ENCODE data around the gene PCLO.

Gene PCLO

GRCh38 chr7:83162402-83163256, at the start of gene PCLO:
TSS of gene PCLO (minus strand) at chr7:83162884. CDS start at chr7:83162592, 292 bp downstream.
- DNase-seq (ENCODE audit: low spot score), result peak; percentile 59

DNA sequence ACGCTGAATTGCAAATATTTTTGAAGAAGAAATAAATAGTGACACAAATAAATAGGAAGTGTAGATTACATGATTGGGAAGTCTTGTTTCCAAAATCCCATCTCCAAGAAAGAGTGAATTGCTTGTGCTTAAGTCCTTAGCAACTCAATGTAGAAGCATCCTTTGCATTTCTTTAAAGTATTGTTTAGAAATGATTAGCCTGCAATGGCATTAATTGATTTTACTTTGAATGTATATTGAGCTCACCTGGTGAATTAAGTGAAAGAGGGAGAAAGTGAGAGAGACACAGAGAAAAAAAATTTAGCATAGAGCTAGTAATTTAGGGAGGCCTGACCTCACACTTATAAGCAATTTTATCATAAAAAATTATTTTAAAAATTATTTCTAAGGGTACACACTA, 49.0 kb upstream of the PCLO start:
- no peak for DNase-seq (ENCODE audit: low spot score)

DNA sequence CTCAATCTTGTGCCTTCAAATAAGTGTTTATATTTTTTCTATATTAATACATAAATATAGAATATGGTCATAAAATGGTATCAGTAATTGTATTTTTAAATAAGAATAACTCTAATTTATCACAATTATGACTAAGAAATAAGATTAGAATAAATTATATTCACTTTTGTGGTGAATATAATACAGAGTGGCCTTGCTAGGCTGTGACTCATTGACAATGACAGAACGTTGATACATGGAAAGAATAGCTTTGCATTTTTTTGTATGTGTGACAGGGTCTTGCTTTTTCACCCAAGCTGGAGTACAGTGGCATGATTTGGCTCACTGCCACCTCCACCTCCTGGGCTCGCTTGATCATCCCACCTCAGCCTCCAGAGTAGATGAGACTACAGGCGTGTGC, 47.8 kb upstream of the PCLO start:
- no peak for DNase-seq (ENCODE audit: low spot score)

- no peak for DNase-seq (ENCODE audit: low spot score)
Observed at GRCh38 chr7:83204715-83205114, 42.0 kb upstream of the PCLO start.

GRCh38 chr7:83201355-83201754, 38.7 kb upstream of the PCLO start:
- DNase-seq (ENCODE audit: low spot score), result no peak

- no peak for DNase-seq (ENCODE audit: low spot score)
Observed at GRCh38 chr7:83190659-83191389, 28.1 kb upstream of the PCLO start.

GRCh38 chr7:83178796-83179195, 16.1 kb upstream of the PCLO start:
- no peak for DNase-seq (ENCODE audit: low spot score)

DNA sequence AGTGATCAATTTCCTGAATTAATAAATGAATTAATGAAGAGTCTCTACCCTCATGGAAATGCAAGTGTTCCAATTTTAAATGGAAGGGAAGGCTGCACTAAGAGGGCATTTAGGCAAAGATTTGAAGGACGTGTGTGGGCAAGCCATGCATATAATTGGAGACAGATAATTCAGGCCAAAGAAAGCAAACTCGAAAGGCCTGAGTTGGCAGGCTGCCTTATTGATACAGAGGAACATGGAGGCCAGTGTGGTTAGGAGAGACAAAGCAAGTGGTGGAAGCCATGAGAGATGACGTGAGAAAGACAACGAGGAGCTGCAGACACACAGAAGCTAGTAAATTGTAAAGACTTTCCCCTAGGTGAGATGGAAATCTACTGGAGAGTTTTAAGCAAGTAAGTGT, 15.4 kb upstream of the PCLO start:
- DNase-seq (ENCODE audit: low spot score), result no peak

DNA sequence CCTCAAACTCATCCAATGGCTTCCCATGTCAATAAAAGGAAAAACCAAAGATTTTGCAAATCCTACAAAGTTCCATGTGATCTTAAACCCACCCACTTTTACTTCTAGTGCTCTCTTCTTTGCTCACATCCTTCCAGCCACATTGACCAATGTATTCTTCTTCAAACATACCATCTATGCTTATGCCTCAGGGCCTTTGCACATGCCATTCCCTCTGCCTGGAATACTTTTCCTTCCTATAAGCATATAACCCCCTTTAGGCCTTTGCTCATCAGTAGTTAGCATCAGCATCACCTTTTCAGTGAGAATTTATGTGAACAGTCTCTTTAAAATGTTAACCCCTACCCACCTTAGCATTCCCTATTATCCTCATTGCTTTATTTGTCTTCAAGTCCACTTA, 11.0 kb upstream of the PCLO start:
- no peak for DNase-seq (ENCODE audit: low spot score)

GRCh38 chr7:83166781-83167180, 4.1 kb upstream of the PCLO start:
- no peak for DNase-seq (ENCODE audit: low spot score)

DNA sequence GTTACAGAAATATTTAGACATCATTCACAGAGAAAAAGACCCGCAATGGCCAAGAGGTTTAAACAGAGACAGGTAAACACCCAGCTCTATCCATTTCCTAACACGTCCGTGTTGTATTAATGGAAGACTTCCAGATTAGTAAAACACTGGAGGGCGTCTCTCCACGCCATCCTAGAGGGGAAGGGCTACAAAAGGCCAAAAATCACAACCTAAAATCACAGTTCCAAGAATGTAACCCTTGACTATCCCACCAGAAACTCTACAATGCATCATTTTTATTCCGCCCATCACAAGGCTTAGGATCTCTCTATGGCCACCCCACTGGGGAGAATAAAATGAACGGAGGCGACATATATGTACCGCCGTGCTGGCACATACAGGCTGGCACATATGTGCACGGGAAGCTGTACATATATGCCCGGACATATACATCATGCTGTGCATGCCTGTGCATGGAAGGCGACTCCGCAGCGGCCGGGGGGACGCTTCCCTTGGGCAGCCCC, 734 bp downstream of the PCLO start:
- DNase-seq (ENCODE audit: low spot score), result no peak

GRCh38 chr7:83161186-83161585, 1.5 kb downstream of the PCLO start:
- no peak for DNase-seq (ENCODE audit: low spot score)

DNA sequence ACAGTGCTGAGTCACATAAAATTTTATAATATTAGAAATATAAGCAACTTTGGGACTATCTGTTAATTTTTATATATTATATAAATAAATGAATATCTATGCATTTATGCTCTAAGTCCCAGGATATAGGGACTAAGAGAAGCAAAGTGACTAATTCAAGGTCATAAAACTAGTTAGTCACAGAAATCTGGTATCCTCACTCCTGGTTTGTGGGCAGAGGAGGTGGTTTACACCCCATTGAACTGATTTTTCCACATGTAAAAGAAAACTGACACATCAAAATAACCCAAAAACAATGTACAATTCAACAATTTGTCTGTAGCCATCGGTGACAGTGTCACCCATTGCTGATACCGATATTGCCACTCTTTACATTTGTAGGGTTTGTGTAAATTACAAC, 3.0 kb downstream of the PCLO start:
- no peak for DNase-seq (ENCODE audit: low spot score)

- no peak for DNase-seq (ENCODE audit: low spot score)
Observed at GRCh38 chr7:83156006-83156405, 6.7 kb downstream of the PCLO start.

DNA sequence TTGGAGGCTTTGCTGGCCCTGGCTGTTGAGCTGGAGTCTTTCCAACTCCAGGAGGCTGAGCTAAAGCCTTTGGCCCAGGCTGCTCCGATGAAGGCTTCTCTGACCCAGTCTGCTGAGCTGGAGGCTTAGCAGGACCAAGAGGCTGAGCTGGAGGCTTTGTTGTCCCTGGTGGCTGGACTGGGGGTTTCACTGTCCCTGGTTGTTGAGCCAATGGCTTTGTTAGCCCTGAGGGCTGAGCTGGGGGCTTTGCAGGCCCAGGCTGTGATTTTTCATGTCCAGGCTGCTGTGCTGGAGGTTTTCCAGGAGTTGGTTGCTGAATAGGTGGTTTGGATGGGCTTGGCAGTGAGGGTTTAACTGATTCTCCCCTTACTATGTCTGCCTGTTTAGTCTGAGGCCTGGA, 7.3 kb downstream of the PCLO start:
- no peak for DNase-seq (ENCODE audit: low spot score)

DNA sequence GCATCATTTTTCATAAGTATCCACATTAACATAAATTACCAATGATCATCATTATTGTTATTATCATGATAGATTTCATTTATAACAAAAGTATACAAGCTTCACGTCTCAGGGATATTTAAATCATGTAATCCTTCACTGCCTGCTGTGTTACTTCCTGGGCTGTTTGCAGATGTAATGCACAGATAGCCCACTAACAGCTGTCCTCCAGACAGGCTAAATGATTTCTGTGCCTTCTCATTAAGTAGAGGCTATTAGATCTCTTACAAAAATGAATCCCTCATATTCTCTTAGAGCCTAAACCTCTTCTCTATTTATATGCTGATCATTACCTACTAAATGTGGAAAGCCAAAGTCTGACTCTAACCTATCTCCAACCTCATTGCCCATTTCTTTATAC, 9.3 kb downstream of the PCLO start:
- DNase-seq (ENCODE audit: low spot score), result no peak

DNA sequence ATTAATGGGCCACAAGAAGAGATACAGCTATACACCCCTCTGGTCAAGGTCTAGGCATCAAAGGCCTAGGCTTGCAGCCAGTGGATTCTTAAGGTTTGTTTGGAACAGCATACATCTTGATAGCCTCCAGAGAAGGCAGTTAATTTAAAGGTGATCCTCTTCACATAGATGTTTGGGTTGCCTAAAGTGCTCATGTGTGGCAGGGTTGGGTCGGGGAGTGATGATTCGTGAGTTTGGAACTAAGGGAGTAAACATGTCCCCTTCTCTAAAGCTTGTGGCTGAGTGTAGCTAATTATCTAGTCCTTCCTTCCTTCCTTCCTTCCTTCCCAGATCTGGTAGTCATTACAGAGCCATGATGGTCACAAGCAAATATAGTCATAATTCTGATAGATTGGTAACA, 12.4 kb downstream of the PCLO start:
- DNase-seq (ENCODE audit: low spot score), result no peak

DNA sequence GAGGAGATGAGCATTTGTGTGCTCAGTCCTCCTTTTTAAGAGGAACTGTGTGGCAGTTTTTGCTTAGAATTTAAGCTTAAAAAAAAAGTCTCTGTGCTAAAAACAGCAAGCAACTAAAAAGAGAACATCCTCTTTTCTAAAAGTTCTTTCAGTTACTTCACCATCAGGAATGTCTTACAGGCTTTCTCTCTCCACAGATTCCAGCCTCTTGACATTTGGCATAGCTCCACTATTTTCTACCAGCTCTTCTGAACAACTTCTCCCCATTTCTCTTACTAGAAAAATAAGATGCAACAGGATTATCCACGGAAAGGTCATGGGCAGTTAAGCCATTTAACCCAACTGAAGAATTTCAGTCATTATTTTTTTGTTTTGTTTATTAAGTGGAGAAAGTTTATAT, 13.2 kb downstream of the PCLO start:
- no peak for DNase-seq (ENCODE audit: low spot score)

DNA sequence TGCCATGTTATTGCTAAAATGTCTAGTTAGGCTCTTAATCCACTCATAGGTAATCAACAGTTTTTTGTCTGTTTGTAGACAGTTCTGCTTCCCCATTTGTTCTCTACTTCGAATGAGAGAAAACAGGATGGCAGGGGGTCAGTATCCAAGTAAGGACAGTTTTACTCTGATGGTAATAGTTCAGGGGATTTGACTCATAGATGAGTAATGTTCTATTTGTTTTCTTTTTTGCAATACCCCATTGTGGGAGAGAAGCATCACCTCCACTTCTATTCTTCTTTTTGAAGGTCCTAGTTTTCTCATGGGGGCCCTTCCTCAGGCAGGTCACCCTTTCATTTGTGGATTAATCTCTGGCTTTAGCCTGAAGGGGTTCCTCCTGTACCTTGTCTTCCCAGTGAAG, 13.9 kb downstream of the PCLO start:
- no peak for DNase-seq (ENCODE audit: low spot score)

GRCh38 chr7:83143107-83143506, 19.6 kb downstream of the PCLO start:
- no peak for DNase-seq (ENCODE audit: low spot score)

- no peak for DNase-seq (ENCODE audit: low spot score)
Observed at GRCh38 chr7:83142365-83142764, 20.3 kb downstream of the PCLO start.

- no peak for DNase-seq (ENCODE audit: low spot score)
Observed at GRCh38 chr7:83141927-83142326, 20.8 kb downstream of the PCLO start.
